CD8-positive, alpha-beta memory T cell (primary cell): ENCODE measurements around the gene IL18R1. TPM values are rescaled to one million over a fixed set of nuclear protein-coding genes. Genes with fewer than 3 reads are reported as not detected.

Experiments used
- CTCF ChIA-PET: fragments of 350-600 bp; sonication (Branson Sonifier 250); formaldehyde crosslinking; loops from one replicate; lab custom pipeline; 2021; ENCODE audit warnings: antibody characterized with exemption; lab: Charles Lee
- POLR2A ChIA-PET: fragments of 350-600 bp; sonication (Branson Sonifier 250); formaldehyde crosslinking; loops from one replicate; lab custom pipeline; 2021; ENCODE audit warnings: antibody characterized with exemption; lab: Charles Lee
- DNase-seq, 5 donors: peaks; one replicate each; pipeline versions ENCODE4 v3.0.0 to v3.0.0-alpha.2; 2020 to 2022; ENCODE audit warnings: mixed read lengths in 1 of 5
- H3K27ac ChIP-seq: one replicate; pipeline ENCODE4 v1.7.0; 2013; ENCODE audit warnings: low read depth, mild to moderate bottlenecking, low read length, moderate library complexity
- H3K27me3 ChIP-seq: 2 replicates; pipeline ENCODE4 v1.7.0; 2013; ENCODE audit warnings: low read length, mild to moderate bottlenecking; ENCODE audit not compliant: insufficient read depth, poor library complexity, severe bottlenecking
- H3K36me3 ChIP-seq: 2 replicates; pipeline ENCODE4 v1.7.0; 2013; ENCODE audit warnings: mild to moderate bottlenecking, low read length, moderate library complexity; ENCODE audit not compliant: insufficient read depth
- H3K4me1 ChIP-seq: 2 replicates; pipeline ENCODE4 v1.7.0; 2013; ENCODE audit warnings: mild to moderate bottlenecking, low read length, moderate library complexity; ENCODE audit not compliant: insufficient read depth
- H3K4me3 ChIP-seq: 2 replicates; pipeline ENCODE4 v1.7.0; 2013; ENCODE audit warnings: mild to moderate bottlenecking, low read length
- H3K9me3 ChIP-seq: 2 replicates; pipeline ENCODE4 v1.7.0; 2013; ENCODE audit warnings: mild to moderate bottlenecking, low read length
- H3K27ac Mint-ChIP-seq, 8 donors: one replicate each; pipeline ENCODE4 v1.8.0; 2020 to 2021; ENCODE audit warnings: mixed read lengths in 8 of 8, mild to moderate bottlenecking in 6 of 8, inconsistent platforms in 3 of 8, moderate library complexity in 3 of 8
- H3K27me3 Mint-ChIP-seq, 2 donors: one replicate each; pipeline ENCODE4 v1.8.0; 2020 to 2021; ENCODE audit warnings: mixed read lengths in 2 of 2, mild to moderate bottlenecking in 1 of 2, moderate library complexity in 1 of 2
- H3K36me3 Mint-ChIP-seq, 3 donors: one replicate each; pipeline ENCODE4 v1.8.0; 2020 to 2021; ENCODE audit warnings: mixed read lengths in 3 of 3, inconsistent platforms in 1 of 3, mild to moderate bottlenecking in 1 of 3
- H3K4me1 Mint-ChIP-seq, 3 donors: one replicate each; pipeline ENCODE4 v1.8.0; 2020 to 2021; ENCODE audit warnings: mixed read lengths in 3 of 3, inconsistent platforms in 1 of 3, mild to moderate bottlenecking in 1 of 3
- H3K4me3 Mint-ChIP-seq, 7 donors: one replicate each; pipeline ENCODE4 v1.8.0; 2020 to 2021; ENCODE audit warnings: mixed read lengths in 7 of 7, mild to moderate bottlenecking in 6 of 7, moderate library complexity in 4 of 7, inconsistent platforms in 2 of 7
- H3K9me3 Mint-ChIP-seq, 5 donors: one replicate each; pipeline ENCODE4 v1.8.0; 2020 to 2022; ENCODE audit warnings: mixed read lengths in 5 of 5, mild to moderate bottlenecking in 3 of 5, moderate library complexity in 2 of 5, inconsistent platforms in 1 of 5
- polyA plus RNA-seq: library from polyadenylated mRNA; unstranded; fragments of 300-500 nt; fragmentation: Illumina TruSeq; gene quantifications from one replicate; pipeline ENCODE4 v1.2.3, GENCODE V29; 2021
- total RNA-seq, 2 experiments: library from RNA; stranded (reverse); gene quantifications; one replicate each; pipeline ENCODE4 v1.2.3, GENCODE V29; 2021

Gene IL18R1
- total RNA-seq (10 to 100 TPM; 17.6 to 17.9 TPM), polyA plus RNA-seq (20.6 TPM)

- DNase-seq: peak; percentile 60 to 74 (median 68)
- Histone ChIP-seq H3K36me3 (no peaks in the 10 kb centered on the region), H3K27ac (peak within 1 kb of the TSS; percentile 58), H3K4me1 (peaks cover 10% of the 10 kb centered on the region), H3K9me3 (no peaks in the 10 kb centered on the region), H3K27me3 (no peaks in the 10 kb centered on the region), H3K4me3 (peak within 1 kb of the TSS; percentile 68)
- Mint-ChIP-seq H3K36me3 (peaks cover 0 to 4% (median 0%) of the 10 kb centered on the region in 3 donors), H3K27me3 (peaks cover 0 to 2% of the 10 kb centered on the region in 2 donors), H3K27ac (peak within 1 kb of the TSS; percentile 89 to 99 (median 97)), H3K4me3 (peak within 1 kb of the TSS; percentile 92 to 100 (median 98)), H3K9me3 (no peaks in the 10 kb centered on the region), H3K4me1 (peaks cover 36 to 52% (median 47%) of the 10 kb centered on the region in 3 donors)
- CTCF ChIA-PET: interaction anchor here (0.7 to 1.5 kb wide), 23 partner anchors 10 to 121 kb away, joined by 3 to 16 read pairs (median 3); no protein-coding TSS in a partner anchor
- POLR2A ChIA-PET: interaction anchor here (0.6 to 0.8 kb wide), 2 partner anchors 9 to 63 kb away, joined by 3 read pairs; no protein-coding TSS in a partner anchor
Observed at GRCh38 chr2:102355526-102356380, at the start of gene IL18R1. IL18R1 (plus strand) TSS chr2:102355796; CDS start chr2:102362661, 6,865 bp downstream.

GRCh38 chr2:102306125-102306524 lies 49.5 kb upstream of the IL18R1 start:
- Mint-ChIP-seq H3K9me3 (no peaks in the 10 kb centered on the region), H3K27me3 (peaks cover 5 to 15% of the 10 kb centered on the region in 2 donors), H3K4me3 (no peak overlapping the region), H3K36me3 (no peaks in the 10 kb centered on the region), H3K27ac (peak overlapping the region in 1 of 8 donors; percentile 25), H3K4me1 (peaks cover 8 to 17% (median 8%) of the 10 kb centered on the region in 3 donors)
- H3K36me3 ChIP-seq: no peaks in the 10 kb centered on the region
- peaks cover 11% of the 10 kb centered on the region for H3K4me1 ChIP-seq
- CTCF ChIA-PET: no interaction called here
- no peak for DNase-seq
- no peaks in the 10 kb centered on the region for H3K27me3 ChIP-seq
- no peaks in the 10 kb centered on the region for H3K9me3 ChIP-seq
- POLR2A ChIA-PET: no interaction called here
- H3K27ac ChIP-seq: no peak overlapping the region
- no peak overlapping the region for H3K4me3 ChIP-seq

- Mint-ChIP-seq H3K9me3 (no peaks in the 10 kb centered on the region), H3K4me3 (no peak within 1 kb of the TSS), H3K27ac (no peak within 1 kb of the TSS), H3K4me1 (peaks cover 0 to 2% (median 0%) of the 10 kb centered on the region in 3 donors), H3K27me3 (peaks cover 3 to 14% of the 10 kb centered on the region in 2 donors), H3K36me3 (no peaks in the 10 kb centered on the region)
- CTCF ChIA-PET: no interaction called here
- Histone ChIP-seq H3K9me3 (no peaks in the 10 kb centered on the region), H3K4me3 (no peak within 1 kb of the TSS), H3K36me3 (no peaks in the 10 kb centered on the region), H3K4me1 (no peaks in the 10 kb centered on the region), H3K27ac (no peak within 1 kb of the TSS), H3K27me3 (no peaks in the 10 kb centered on the region)
- no peak for DNase-seq
- POLR2A ChIA-PET: no interaction called here
Observed at GRCh38 chr2:102310964-102311640, 44.5 kb upstream of the IL18R1 start, which contains the start of gene IL1RL1. IL1RL1 (plus strand) TSS chr2:102311563; CDS start chr2:102338265, 26,702 bp downstream.

- ChIA-PET POLR2A (no interaction called here), CTCF (interaction anchor here (1.1 kb wide), 1 partner anchor 44 kb away, joined by 4 read pairs; no protein-coding TSS in a partner anchor)
- Histone ChIP-seq H3K27ac (no peak overlapping the region), H3K27me3 (no peaks in the 10 kb centered on the region), H3K9me3 (no peaks in the 10 kb centered on the region), H3K4me1 (no peaks in the 10 kb centered on the region), H3K4me3 (no peak overlapping the region), H3K36me3 (no peaks in the 10 kb centered on the region)
- H3K36me3 Mint-ChIP-seq: no peaks in the 10 kb centered on the region
- no peak overlapping the region for H3K4me3 Mint-ChIP-seq
- H3K4me1 Mint-ChIP-seq: peaks cover 0 to 2% (median 0%) of the 10 kb centered on the region in 3 donors
- no peak overlapping the region for H3K27ac Mint-ChIP-seq
- DNase-seq: no peak
- peaks cover 0 to 11% of the 10 kb centered on the region in 2 donors for H3K27me3 Mint-ChIP-seq
- no peaks in the 10 kb centered on the region for H3K9me3 Mint-ChIP-seq
Observed at GRCh38 chr2:102313025-102313424, 42.6 kb upstream of the IL18R1 start.

- H3K4me1 ChIP-seq: no peaks in the 10 kb centered on the region
- H3K27me3 ChIP-seq: no peaks in the 10 kb centered on the region
- ChIA-PET CTCF (no interaction called here), POLR2A (no interaction called here)
- Mint-ChIP-seq H3K9me3 (no peaks in the 10 kb centered on the region), H3K4me3 (no peak overlapping the region), H3K27ac (peak overlapping the region in 1 of 8 donors; percentile 56), H3K27me3 (peaks cover 0 to 9% of the 10 kb centered on the region in 2 donors), H3K4me1 (peaks cover 0 to 2% (median 0%) of the 10 kb centered on the region in 3 donors), H3K36me3 (no peaks in the 10 kb centered on the region)
- H3K4me3 ChIP-seq: no peak overlapping the region
- no peak for DNase-seq
- H3K36me3 ChIP-seq: no peaks in the 10 kb centered on the region
- no peaks in the 10 kb centered on the region for H3K9me3 ChIP-seq
- no peak overlapping the region for H3K27ac ChIP-seq
Observed at GRCh38 chr2:102313471-102313870, 42.1 kb upstream of the IL18R1 start.

- Histone ChIP-seq H3K4me1 (no peaks in the 10 kb centered on the region), H3K27ac (no peak overlapping the region), H3K27me3 (no peaks in the 10 kb centered on the region), H3K4me3 (no peak overlapping the region), H3K9me3 (no peaks in the 10 kb centered on the region), H3K36me3 (no peaks in the 10 kb centered on the region)
- POLR2A ChIA-PET: no interaction called here
- H3K4me1 Mint-ChIP-seq: peaks cover 0 to 2% (median 0%) of the 10 kb centered on the region in 3 donors
- no peaks in the 10 kb centered on the region for H3K9me3 Mint-ChIP-seq
- no peaks in the 10 kb centered on the region for H3K36me3 Mint-ChIP-seq
- H3K4me3 Mint-ChIP-seq: no peak overlapping the region
- CTCF ChIA-PET: no interaction called here
- H3K27me3 Mint-ChIP-seq: peaks cover 0 to 9% of the 10 kb centered on the region in 2 donors
- peak overlapping the region in 1 of 8 donors; percentile 44 for H3K27ac Mint-ChIP-seq
- DNase-seq: no peak
Observed at GRCh38 chr2:102313950-102314349, 41.6 kb upstream of the IL18R1 start.

- CTCF ChIA-PET: no interaction called here
- peak overlapping the region in 1 of 8 donors; percentile 66 for H3K27ac Mint-ChIP-seq
Observed at GRCh38 chr2:102315921-102316320, 39.7 kb upstream of the IL18R1 start.

More at GRCh38 chr2:102315921-102316320, 39.7 kb upstream of the IL18R1 start:
- DNase-seq: no peak
- Mint-ChIP-seq H3K4me3 (no peak overlapping the region), H3K9me3 (no peaks in the 10 kb centered on the region), H3K36me3 (no peaks in the 10 kb centered on the region), H3K4me1 (peaks cover 0 to 2% (median 0%) of the 10 kb centered on the region in 3 donors), H3K27me3 (peaks cover 0 to 4% of the 10 kb centered on the region in 2 donors)
- Histone ChIP-seq H3K4me1 (no peaks in the 10 kb centered on the region), H3K27ac (no peak overlapping the region), H3K27me3 (no peaks in the 10 kb centered on the region), H3K4me3 (no peak overlapping the region), H3K36me3 (no peaks in the 10 kb centered on the region), H3K9me3 (no peaks in the 10 kb centered on the region)
- POLR2A ChIA-PET: interaction anchor here (0.8 kb wide), 1 partner anchor 127 kb away, joined by 3 read pairs; no protein-coding TSS in a partner anchor
